ENCODE measurements around the gene MAPK1IP1L. TPM values are rescaled to one million over a fixed set of nuclear protein-coding genes. Genes with fewer than 3 reads are reported as not detected.
"Not testable (repeated sequence)": the region's sequence is repeated elsewhere in the genome, so short reads cannot be mapped to it uniquely, and the experiment has no call there.

Gene MAPK1IP1L
- 10 to 100 TPM; 50.0 to 85.0 (median 79.7) TPM for polyA plus RNA-seq

- peak within 1 kb of the TSS; percentile 90 to 94 (median 92) for H3K4me3 Mint-ChIP-seq
- peaks cover 0 to 6% (median 0%) of the 10 kb centered on the region in 3 donors for H3K36me3 Mint-ChIP-seq
- H3K27ac Mint-ChIP-seq: peak within 1 kb of the TSS; percentile 91 to 99 (median 98)
- H3K9me3 Mint-ChIP-seq: no peaks in the 10 kb centered on the region
- DNase-seq: peak; percentile 91 to 93 (median 92)
- peaks cover 40 to 52% of the 10 kb centered on the region in 2 donors for H3K4me1 Mint-ChIP-seq
- H3K27me3 Mint-ChIP-seq (ENCODE audit: low read depth in 3 of 3): peaks cover 11 to 22% (median 15%) of the 10 kb centered on the region in 3 donors
These were observed at the start of gene MAPK1IP1L for GRCh38 chr14:55051423-55052268. TSS of gene MAPK1IP1L (plus strand) at chr14:55051647. CDS start at chr14:55061684, 10,037 bp downstream.

- Mint-ChIP-seq H3K36me3 (peaks cover 4 to 21% (median 18%) of the 10 kb centered on the region in 3 donors), H3K27ac (no peak overlapping the region), H3K4me1 (peaks cover 7 to 9% of the 10 kb centered on the region in 2 donors), H3K4me3 (no peak overlapping the region), H3K27me3 (ENCODE audit: low read depth in 3 of 3) (peaks cover 0 to 2% (median 0%) of the 10 kb centered on the region in 3 donors), H3K9me3 (no peaks in the 10 kb centered on the region)
- no peak for DNase-seq
These were observed 46.4 kb upstream of the MAPK1IP1L start for GRCh38 chr14:55005071-55005470.

GRCh38 chr14:55015006-55015405 lies 36.4 kb upstream of the MAPK1IP1L start:
- no peak overlapping the region for H3K27ac Mint-ChIP-seq
- H3K4me1 Mint-ChIP-seq: no peaks in the 10 kb centered on the region
- H3K27me3 Mint-ChIP-seq (ENCODE audit: low read depth in 3 of 3): peaks cover 0 to 3% (median 0%) of the 10 kb centered on the region in 3 donors

GRCh38 chr14:55019968-55020554 lies 31.4 kb upstream of the MAPK1IP1L start:
- no peak overlapping the region for H3K4me3 Mint-ChIP-seq
- no peaks in the 10 kb centered on the region for H3K36me3 Mint-ChIP-seq
- no peaks in the 10 kb centered on the region for H3K4me1 Mint-ChIP-seq
- peaks cover 0 to 1% (median 0%) of the 10 kb centered on the region in 6 donors for H3K9me3 Mint-ChIP-seq
- no peak for DNase-seq
- H3K27ac Mint-ChIP-seq: peak overlapping the region in 1 of 6 donors; percentile 49
- H3K27me3 Mint-ChIP-seq (ENCODE audit: low read depth in 3 of 3): no peaks in the 10 kb centered on the region

More at GRCh38 chr14:55015006-55015405, 36.4 kb upstream of the MAPK1IP1L start:
- Mint-ChIP-seq H3K4me3 (no peak overlapping the region), H3K36me3 (peaks cover 4 to 16% (median 14%) of the 10 kb centered on the region in 3 donors), H3K9me3 (no peaks in the 10 kb centered on the region)
- no peak for DNase-seq

- not testable (repeated sequence) for H3K27me3 Mint-ChIP-seq (ENCODE audit: low read depth in 3 of 3); H3K4me3 Mint-ChIP-seq; H3K36me3 Mint-ChIP-seq; H3K27ac Mint-ChIP-seq; H3K9me3 Mint-ChIP-seq; DNase-seq
- H3K4me1 Mint-ChIP-seq: peaks cover 33 to 39% of the 10 kb centered on the region in 2 donors
These were observed 27.1 kb upstream of the MAPK1IP1L start for GRCh38 chr14:55024365-55024764.

- no peak for DNase-seq
- Mint-ChIP-seq H3K4me1 (peaks cover 41 to 55% of the 10 kb centered on the region in 2 donors), H3K9me3 (peaks cover 0 to 1% (median 0%) of the 10 kb centered on the region in 6 donors)
These were observed 25.5 kb upstream of the MAPK1IP1L start for GRCh38 chr14:55025948-55026347.

GRCh38 chr14:55026441-55026792 lies 25.0 kb upstream of the MAPK1IP1L start:
- H3K36me3 Mint-ChIP-seq: peaks cover 0 to 2% (median 0%) of the 10 kb centered on the region in 3 donors

More at GRCh38 chr14:55025948-55026347, 25.5 kb upstream of the MAPK1IP1L start:
- Mint-ChIP-seq H3K36me3 (no peaks in the 10 kb centered on the region), H3K27me3 (ENCODE audit: low read depth in 3 of 3) (peaks cover 0 to 9% (median 8%) of the 10 kb centered on the region in 3 donors), H3K4me3 (peak overlapping the region; percentile 89 to 95 (median 93)), H3K27ac (peak overlapping the region; percentile 87 to 96 (median 94))

GRCh38 chr14:55026793-55027561 lies 24.5 kb upstream of the MAPK1IP1L start, which contains the start of the genes SOCS4 and WDHD1:
TSS of gene SOCS4 (plus strand) at chr14:55027236. CDS start at chr14:55043042, 15,806 bp downstream.
TSS of gene WDHD1 (minus strand) at chr14:55027099. CDS start at chr14:55026787, 312 bp downstream.
- Mint-ChIP-seq H3K4me3 (peak within 1 kb of the TSS; percentile 89 to 95 (median 93)), H3K9me3 (peaks cover 0 to 1% (median 0%) of the 10 kb centered on the region in 6 donors), H3K27me3 (ENCODE audit: low read depth in 3 of 3) (peaks cover 0 to 9% (median 8%) of the 10 kb centered on the region in 3 donors), H3K4me1 (peaks cover 43 to 62% of the 10 kb centered on the region in 2 donors), H3K27ac (peak within 1 kb of the TSS; percentile 87 to 96 (median 94)), H3K36me3 (peaks cover 0 to 5% (median 0%) of the 10 kb centered on the region in 3 donors)
- peak; percentile 97 for DNase-seq

More at GRCh38 chr14:55026441-55026792, 25.0 kb upstream of the MAPK1IP1L start:
- peaks cover 42 to 59% of the 10 kb centered on the region in 2 donors for H3K4me1 Mint-ChIP-seq
- H3K27me3 Mint-ChIP-seq (ENCODE audit: low read depth in 3 of 3): peaks cover 0 to 9% (median 8%) of the 10 kb centered on the region in 3 donors
- H3K27ac Mint-ChIP-seq: peak overlapping the region; percentile 87 to 96 (median 94)
- H3K9me3 Mint-ChIP-seq: peaks cover 0 to 1% (median 0%) of the 10 kb centered on the region in 6 donors
- DNase-seq: no peak
- peak overlapping the region; percentile 89 to 95 (median 93) for H3K4me3 Mint-ChIP-seq

GRCh38 chr14:55028066-55028465 lies 23.4 kb upstream of the MAPK1IP1L start:
- peaks cover 0 to 1% (median 0%) of the 10 kb centered on the region in 6 donors for H3K9me3 Mint-ChIP-seq
- DNase-seq: no peak
- H3K4me3 Mint-ChIP-seq: peak overlapping the region; percentile 89 to 95 (median 93)
- H3K36me3 Mint-ChIP-seq: peaks cover 0 to 5% (median 0%) of the 10 kb centered on the region in 3 donors
- H3K27me3 Mint-ChIP-seq (ENCODE audit: low read depth in 3 of 3): peaks cover 0 to 9% (median 8%) of the 10 kb centered on the region in 3 donors
- H3K4me1 Mint-ChIP-seq: peaks cover 43 to 62% of the 10 kb centered on the region in 2 donors
- H3K27ac Mint-ChIP-seq: peak overlapping the region; percentile 87 to 96 (median 94)

- no peak for DNase-seq
- H3K4me1 Mint-ChIP-seq: peaks cover 43 to 62% of the 10 kb centered on the region in 2 donors
- peak overlapping the region; percentile 89 to 95 (median 93) for H3K4me3 Mint-ChIP-seq
- H3K27me3 Mint-ChIP-seq (ENCODE audit: low read depth in 3 of 3): peaks cover 0 to 9% (median 8%) of the 10 kb centered on the region in 3 donors
- peaks cover 0 to 1% (median 0%) of the 10 kb centered on the region in 6 donors for H3K9me3 Mint-ChIP-seq
- H3K36me3 Mint-ChIP-seq: peaks cover 0 to 5% (median 0%) of the 10 kb centered on the region in 3 donors
- peak overlapping the region; percentile 87 to 96 (median 94) for H3K27ac Mint-ChIP-seq
These were observed 23.0 kb upstream of the MAPK1IP1L start for GRCh38 chr14:55028476-55028875.

GRCh38 chr14:55031190-55031589 lies 20.3 kb upstream of the MAPK1IP1L start:
- Mint-ChIP-seq H3K36me3 (peaks cover 3 to 7% (median 5%) of the 10 kb centered on the region in 3 donors), H3K9me3 (no peaks in the 10 kb centered on the region), H3K4me3 (no peak overlapping the region), H3K27ac (peak overlapping the region in 3 of 6 donors; percentile 1 to 66 (median 60)), H3K4me1 (peaks cover 36 to 52% of the 10 kb centered on the region in 2 donors), H3K27me3 (ENCODE audit: low read depth in 3 of 3) (peaks cover 0 to 9% (median 8%) of the 10 kb centered on the region in 3 donors)
- DNase-seq: no peak

GRCh38 chr14:55037995-55038394 lies 13.5 kb upstream of the MAPK1IP1L start:
- DNase-seq; H3K27me3 Mint-ChIP-seq (ENCODE audit: low read depth in 3 of 3); H3K4me1 Mint-ChIP-seq; H3K4me3 Mint-ChIP-seq; H3K9me3 Mint-ChIP-seq: not testable (repeated sequence)
- Mint-ChIP-seq H3K36me3 (peaks cover 6 to 25% (median 12%) of the 10 kb centered on the region in 3 donors), H3K27ac (peak overlapping the region in 1 of 6 donors; percentile 40)

- Mint-ChIP-seq H3K27me3 (ENCODE audit: low read depth in 3 of 3) (peaks cover 0 to 3% (median 0%) of the 10 kb centered on the region in 3 donors), H3K9me3 (no peaks in the 10 kb centered on the region), H3K4me3 (no peak overlapping the region), H3K27ac (no peak overlapping the region), H3K36me3 (peaks cover 10 to 32% (median 14%) of the 10 kb centered on the region in 3 donors), H3K4me1 (peaks cover 0 to 2% of the 10 kb centered on the region in 2 donors)
- DNase-seq: no peak
These were observed 12.7 kb upstream of the MAPK1IP1L start for GRCh38 chr14:55038708-55039107.
